AG08396 (cell line): ENCODE results near the gene BTLA.
"Not testable (repeated sequence)": the region's sequence is repeated elsewhere in the genome, so short reads cannot be mapped to it uniquely, and the experiment has no call there.

ENCODE experiments used
- DNase-seq: peaks from one replicate; pipeline ENCODE4 v3.0.0; 2012; ENCODE audit warnings: low spot score, mixed read lengths

BTLA gene

DNA sequence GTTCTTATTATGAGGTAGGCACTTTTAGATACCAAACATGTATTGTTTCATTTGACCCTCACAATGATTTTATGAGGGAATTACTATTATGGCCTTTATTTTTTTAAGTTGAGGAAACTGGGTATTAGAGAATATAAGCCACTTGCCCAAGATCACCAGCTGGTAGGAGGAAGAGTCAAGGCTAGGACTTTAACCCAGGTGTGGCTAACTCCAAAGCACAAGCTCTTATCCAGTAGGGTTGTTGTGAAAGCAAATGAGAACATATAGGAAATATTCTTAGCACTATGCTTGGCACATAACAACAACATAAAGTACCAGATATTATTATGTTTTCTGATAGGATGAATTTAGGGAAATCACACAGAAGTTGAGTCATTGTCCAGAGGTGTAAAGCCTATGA, 7.9 kb downstream of the BTLA start:
- DNase-seq = no peak

- DNase-seq = no peak
Observed at GRCh38 chr3:112489674-112490479, 9.4 kb downstream of the BTLA start.

DNA sequence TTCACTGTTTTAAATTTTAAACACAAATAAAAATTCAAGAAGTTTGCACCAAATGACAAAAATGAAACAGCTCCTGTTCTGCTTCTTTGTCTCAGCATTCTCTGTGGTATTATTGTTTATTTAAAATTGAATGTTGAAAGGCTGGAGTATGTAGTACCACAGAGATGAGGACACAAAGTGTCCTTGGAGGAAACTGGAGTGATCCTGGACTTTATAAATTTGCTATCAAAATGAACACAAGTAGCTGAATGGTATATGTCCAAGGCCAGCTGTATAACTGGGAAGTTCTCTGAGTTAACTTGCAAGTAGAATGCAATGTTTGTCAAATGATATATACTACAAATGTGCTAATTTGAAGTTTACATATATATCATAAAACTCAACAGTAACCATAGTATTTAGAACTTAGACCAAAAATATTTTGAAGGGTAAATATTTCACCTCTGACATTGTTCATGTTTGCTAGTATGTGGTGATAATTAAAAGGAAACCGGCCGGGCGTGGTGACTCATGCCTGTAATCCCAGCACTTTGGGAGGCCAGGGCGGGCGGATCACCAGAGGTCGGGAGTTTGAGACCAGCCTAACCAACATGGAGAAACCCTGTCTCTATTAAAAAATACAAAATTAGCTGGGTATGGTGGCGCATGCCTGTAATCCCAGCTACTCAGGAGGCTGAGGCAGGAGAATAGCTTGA, 12.3 kb downstream of the BTLA start:
- DNase-seq = no peak

- DNase-seq = no peak
Observed at GRCh38 chr3:112484352-112484751, 14.9 kb downstream of the BTLA start.

- no peak for DNase-seq
Observed at GRCh38 chr3:112482675-112483074, 16.6 kb downstream of the BTLA start.

- DNase-seq = no peak
Observed at GRCh38 chr3:112481302-112481721, 18.0 kb downstream of the BTLA start.

DNA sequence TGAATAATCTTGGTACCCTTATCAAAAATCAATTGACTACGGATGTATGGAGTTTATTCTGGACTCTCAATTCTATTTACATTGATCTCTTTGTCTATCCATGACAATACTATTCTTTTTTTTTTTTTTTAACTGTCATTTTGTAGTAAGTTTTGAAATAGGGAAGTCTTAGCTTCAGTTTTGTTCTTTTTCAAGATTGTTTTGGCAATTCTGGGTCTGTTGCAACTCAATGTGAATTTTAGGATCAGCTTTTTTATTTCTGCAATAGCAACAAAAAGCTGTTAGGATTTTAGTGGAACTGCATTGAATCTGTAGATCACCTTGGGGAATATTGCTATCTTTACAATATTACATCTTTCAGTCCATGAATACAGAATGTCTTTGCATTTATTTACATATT, 21.4 kb downstream of the BTLA start:
- no peak for DNase-seq

DNA sequence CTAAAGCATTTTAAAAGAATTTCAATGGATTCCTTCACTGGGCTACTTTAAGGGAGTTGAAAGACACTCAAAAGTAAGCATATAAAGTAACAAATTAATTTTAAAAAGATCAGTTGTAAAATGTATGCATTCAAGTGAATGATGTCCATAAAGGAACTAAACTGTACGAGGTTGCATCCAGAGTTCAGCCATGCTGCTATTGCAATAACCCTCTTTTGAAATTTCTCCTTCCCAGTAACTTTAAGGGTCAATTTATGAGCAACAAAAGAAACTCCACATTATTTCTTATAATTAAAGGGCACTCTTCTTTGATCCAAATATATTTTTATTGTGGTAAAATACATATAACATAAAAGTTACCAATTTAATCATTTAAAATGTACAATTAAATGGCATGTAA, 22.9 kb downstream of the BTLA start:
- DNase-seq = no peak

GRCh38 chr3:112474796-112475195, 24.5 kb downstream of the BTLA start:
- no peak for DNase-seq

DNA sequence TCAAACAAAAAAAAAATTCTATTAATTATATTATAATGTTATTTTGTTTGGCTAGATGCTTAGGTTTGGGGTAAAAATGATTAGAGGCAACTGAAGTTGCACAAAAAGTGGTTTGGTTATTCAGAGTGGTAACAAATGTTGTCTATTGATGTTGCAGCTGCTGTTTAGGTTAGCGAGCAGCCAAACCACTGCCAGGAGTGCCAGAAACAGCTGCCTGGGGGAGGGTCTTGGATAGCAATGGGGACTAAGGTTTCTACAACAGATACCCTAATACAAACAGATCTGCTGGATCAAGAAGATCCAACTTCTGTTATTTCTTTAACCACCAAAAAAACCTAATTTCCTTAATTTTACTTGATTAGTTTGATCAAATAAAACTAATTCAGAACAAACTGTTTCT, 26.6 kb downstream of the BTLA start:
- DNase-seq = no peak

- no peak for DNase-seq
Observed at GRCh38 chr3:112471596-112472325, 27.5 kb downstream of the BTLA start.

DNA sequence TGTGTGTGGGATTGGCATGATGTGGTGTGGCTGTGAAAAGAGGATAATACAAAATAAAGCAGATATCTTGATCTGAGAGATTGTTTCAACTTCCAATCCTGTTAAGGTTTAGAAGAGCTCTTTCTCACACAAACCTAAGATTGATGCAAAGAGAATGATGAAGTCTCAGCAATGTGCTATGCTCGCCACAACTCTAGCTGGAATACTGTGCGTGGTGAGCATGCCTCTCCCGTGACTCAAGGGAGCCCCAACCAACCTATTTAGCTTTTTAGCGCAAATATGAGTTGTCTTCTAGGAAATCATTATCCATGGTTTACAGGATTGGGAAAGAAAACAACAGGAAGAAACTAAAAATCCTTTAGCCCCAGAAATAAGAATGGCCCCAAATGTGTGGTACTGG, 28.5 kb downstream of the BTLA start:
- peak; percentile 9 for DNase-seq

GRCh38 chr3:112469671-112470070, 29.6 kb downstream of the BTLA start:
- no peak for DNase-seq

DNA sequence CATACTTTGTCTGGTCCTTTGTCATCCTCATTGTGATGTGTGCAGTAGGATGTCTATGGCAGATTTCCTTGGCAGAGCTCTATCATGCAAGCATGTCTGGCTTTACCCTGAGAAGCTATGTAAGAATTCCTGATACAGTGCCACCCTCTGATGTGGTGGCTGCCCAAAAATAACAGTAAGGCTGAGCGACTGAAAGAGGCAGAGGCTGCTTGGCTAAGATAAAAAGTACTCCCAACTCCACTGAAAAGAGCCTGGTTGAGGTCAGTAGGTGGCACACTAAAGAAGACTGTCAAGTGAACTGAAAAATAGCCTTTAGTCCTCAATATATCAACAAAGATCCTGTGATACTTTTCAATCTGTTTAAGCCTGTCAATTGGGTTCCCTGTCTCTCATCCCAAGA, 31.7 kb downstream of the BTLA start:
- DNase-seq = no peak

- DNase-seq = no peak
Observed at GRCh38 chr3:112466020-112466419, 33.3 kb downstream of the BTLA start.

- DNase-seq = no peak
Observed at GRCh38 chr3:112464264-112464663, 35.0 kb downstream of the BTLA start.

DNA sequence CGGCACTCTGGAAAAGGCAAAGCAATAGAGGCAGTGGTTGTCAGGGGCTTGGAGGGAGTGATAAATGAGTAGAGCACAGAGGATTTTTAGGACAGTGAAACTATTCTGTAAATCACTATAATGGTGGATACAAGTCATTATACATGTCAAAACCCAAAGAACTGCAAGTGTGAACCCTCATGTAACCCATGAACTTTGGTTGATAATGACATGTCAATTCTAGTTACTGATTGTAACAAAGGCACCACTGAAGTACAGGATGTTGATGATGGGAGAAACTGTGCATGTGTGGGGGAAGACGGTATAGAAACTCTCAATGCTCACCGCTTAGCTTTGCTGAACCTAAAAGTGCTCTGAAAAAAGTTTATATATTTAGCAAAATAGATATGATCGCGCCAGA, 36.0 kb downstream of the BTLA start:
- no peak for DNase-seq

- not testable (repeated sequence) for DNase-seq
Observed at GRCh38 chr3:112461787-112462186, 37.5 kb downstream of the BTLA start.

DNA sequence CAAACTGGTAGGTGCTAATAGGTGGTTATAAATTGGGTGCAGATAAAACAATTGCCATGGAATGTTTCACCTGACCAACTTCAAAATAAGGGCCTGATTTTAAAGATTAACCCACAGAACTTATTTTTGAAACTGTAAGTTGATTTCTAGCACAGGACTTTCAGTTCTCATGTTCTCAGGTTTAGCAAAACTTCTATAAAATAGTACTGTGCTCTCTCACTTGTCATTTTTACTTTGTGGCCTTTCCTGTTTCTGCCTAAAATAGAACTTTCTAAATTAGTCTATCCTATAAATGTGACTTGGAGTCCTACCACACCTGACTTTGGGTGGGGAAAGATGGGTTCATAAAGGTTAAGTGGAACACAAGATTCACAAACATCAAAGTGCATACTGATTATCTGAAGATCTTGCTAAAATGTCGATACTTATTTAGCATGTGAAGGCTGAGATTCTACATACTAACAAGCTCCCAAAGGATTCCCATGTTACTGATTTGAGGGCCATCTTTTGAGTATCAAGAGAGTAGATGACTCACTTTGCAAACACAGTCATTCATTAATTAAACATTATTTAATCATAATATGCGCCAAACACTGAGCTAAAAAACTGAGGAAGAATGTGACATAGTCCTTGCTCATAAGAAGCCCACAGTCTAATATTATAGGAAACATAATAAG, 38.6 kb downstream of the BTLA start:
- no peak for DNase-seq

DNA sequence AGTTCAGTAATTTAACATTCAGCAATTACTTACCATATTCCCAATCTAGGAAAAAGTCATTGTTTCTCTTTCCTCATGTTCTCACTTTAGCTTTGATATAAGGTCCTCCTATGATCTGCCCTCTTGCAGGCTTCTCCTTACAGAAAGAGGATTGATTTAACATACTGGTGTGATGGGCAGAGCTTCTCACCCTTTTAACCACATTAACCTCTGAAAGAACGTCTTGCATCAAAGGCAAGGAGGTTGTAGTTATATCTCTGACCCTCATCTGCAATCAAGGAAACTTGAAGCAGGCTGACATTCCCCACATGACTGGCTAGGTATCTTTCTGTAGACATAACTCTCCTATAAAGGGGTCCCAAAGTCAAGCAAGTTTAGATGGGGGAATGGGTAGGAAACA, 39.5 kb downstream of the BTLA start:
- no peak for DNase-seq

GRCh38 chr3:112456147-112456546, 43.1 kb downstream of the BTLA start:
- no peak for DNase-seq

DNA sequence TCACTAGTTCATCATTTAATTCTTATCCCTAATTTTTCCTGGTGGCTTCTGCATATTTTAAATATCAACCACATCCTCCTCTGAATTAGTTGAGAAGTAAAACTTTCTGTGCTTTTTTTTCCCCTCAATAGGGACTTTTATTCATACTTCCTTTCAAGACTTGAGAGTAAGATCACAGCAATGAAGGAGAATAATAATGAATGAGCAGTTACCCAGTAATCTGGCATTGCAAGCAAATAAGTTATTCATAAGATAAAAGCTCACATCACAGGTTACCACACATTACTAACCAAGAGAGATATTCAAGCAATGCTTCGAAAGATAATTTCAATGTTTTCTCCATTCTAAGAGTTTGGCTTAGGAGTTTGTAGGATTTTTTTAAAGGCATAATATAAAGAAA, 50.3 kb downstream of the BTLA start:
- DNase-seq = no peak
